Stimulated activated CD8-positive, alpha-beta memory T cell treated with anti-CD3 and anti-CD28 coated beads, Interleukin-2, amount 100 ng/mL, for 48 hours (primary cell): Measurements from ENCODE around the gene FMNL2.
"Not testable (repeated sequence)": the region's sequence is repeated elsewhere in the genome, so short reads cannot be mapped to it uniquely, and the experiment has no call there.

Source experiments
- DNase-seq, 2 donors: peaks; one replicate each; pipeline ENCODE4 v3.0.0-alpha.2; 2020; ENCODE audit warnings: low read depth in 2 of 2

Gene FMNL2

GRCh38 chr2:152375174-152375573, 40.2 kb downstream of the FMNL2 start:
- no peak for DNase-seq

GRCh38 chr2:152376385-152376784, 41.4 kb downstream of the FMNL2 start:
- DNase-seq = no peak

GRCh38 chr2:152376968-152377367, 42.0 kb downstream of the FMNL2 start:
- DNase-seq = no peak

GRCh38 chr2:152379089-152379488, 44.1 kb downstream of the FMNL2 start:
- DNase-seq = no peak

GRCh38 chr2:152380261-152381055, 45.5 kb downstream of the FMNL2 start:
- no peak for DNase-seq

- no peak for DNase-seq
These were observed 48.7 kb downstream of the FMNL2 start for GRCh38 chr2:152383702-152384101.

- DNase-seq = no peak
These were observed 50.0 kb downstream of the FMNL2 start for GRCh38 chr2:152384992-152385391.

- no peak for DNase-seq
These were observed 50.7 kb downstream of the FMNL2 start for GRCh38 chr2:152385650-152386049.

GRCh38 chr2:152386266-152386665, 51.3 kb downstream of the FMNL2 start:
- DNase-seq = no peak

GRCh38 chr2:152387041-152387440, 52.1 kb downstream of the FMNL2 start:
- DNase-seq = no peak

- not testable (repeated sequence) for DNase-seq
These were observed 53.3 kb downstream of the FMNL2 start for GRCh38 chr2:152388269-152388668.

- DNase-seq = no peak
These were observed 54.5 kb downstream of the FMNL2 start for GRCh38 chr2:152389483-152389882.

- no peak for DNase-seq
These were observed 55.9 kb downstream of the FMNL2 start for GRCh38 chr2:152390837-152391236.

- no peak for DNase-seq
These were observed 56.3 kb downstream of the FMNL2 start for GRCh38 chr2:152391318-152391717.

- DNase-seq = no peak
These were observed 58.4 kb downstream of the FMNL2 start for GRCh38 chr2:152393377-152393776.

- no peak for DNase-seq
These were observed 59.4 kb downstream of the FMNL2 start for GRCh38 chr2:152394326-152394725.

- DNase-seq = no peak
These were observed 60.1 kb downstream of the FMNL2 start for GRCh38 chr2:152395103-152395502.

- no peak for DNase-seq
These were observed 60.6 kb downstream of the FMNL2 start for GRCh38 chr2:152395572-152395971.

- no peak for DNase-seq
These were observed 61.1 kb downstream of the FMNL2 start for GRCh38 chr2:152396051-152396511.

- no peak for DNase-seq
These were observed 61.8 kb downstream of the FMNL2 start for GRCh38 chr2:152396763-152397162.

- no peak for DNase-seq
These were observed 64.0 kb downstream of the FMNL2 start for GRCh38 chr2:152399003-152399402.

GRCh38 chr2:152400607-152401214, 65.7 kb downstream of the FMNL2 start:
- DNase-seq = no peak
